Activated T-cell treated with anti-CD3 and anti-CD28 coated beads for 48 hours (primary cell): ENCODE results near the gene PNPLA7.
"Not testable (repeated sequence)": the region's sequence is repeated elsewhere in the genome, so short reads cannot be mapped to it uniquely, and the experiment has no call there.

Experiments
- DNase-seq: peaks from one replicate; pipeline ENCODE4 v3.0.0-alpha.2; 2020; ENCODE audit warnings: low read depth

PNPLA7 gene

GRCh38 chr9:137460363-137461315, 89.6 kb downstream of the PNPLA7 start:
- no peak for DNase-seq

GRCh38 chr9:137459601-137460362, 90.4 kb downstream of the PNPLA7 start:
- DNase-seq = no peak

- peak; percentile 97 for DNase-seq
Observed at GRCh38 chr9:137459152-137459600, 91.0 kb downstream of the PNPLA7 start, which contains the start of gene NSMF. NSMF (minus strand) TSS chr9:137459334; CDS start chr9:137459102, 232 bp downstream.

- DNase-seq = no peak
Observed at GRCh38 chr9:137458194-137459151, 91.7 kb downstream of the PNPLA7 start.

GRCh38 chr9:137457406-137458193, 92.6 kb downstream of the PNPLA7 start:
- no peak for DNase-seq

DNA sequence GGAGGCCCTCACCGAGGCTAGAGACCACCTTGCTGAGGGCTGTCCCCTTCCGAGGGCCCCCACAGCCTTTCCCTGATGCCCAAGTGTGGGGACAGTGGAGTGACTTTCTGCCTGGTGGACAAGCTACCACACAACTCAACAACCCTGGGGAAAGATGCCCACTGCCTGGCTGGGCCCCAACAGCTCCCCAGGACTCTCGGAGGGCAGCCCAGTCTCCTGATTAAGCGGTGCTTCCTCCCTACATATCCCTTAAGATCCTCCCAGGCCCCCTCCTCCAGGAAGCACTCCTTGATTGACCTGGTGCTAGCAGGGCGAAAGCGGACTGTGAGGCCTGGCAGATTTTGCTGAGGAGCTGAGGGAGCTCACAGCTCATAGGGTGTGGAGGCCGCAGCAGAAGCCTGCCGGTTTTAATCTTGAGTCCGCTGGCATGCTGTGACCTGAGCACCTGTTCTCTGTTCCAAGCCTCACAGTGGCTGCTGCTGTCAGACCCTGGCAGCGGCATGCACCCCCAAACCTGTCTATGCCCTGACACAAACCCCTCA, 93.3 kb downstream of the PNPLA7 start:
- DNase-seq = no peak

- DNase-seq = no peak
Observed at GRCh38 chr9:137456061-137456863, 93.9 kb downstream of the PNPLA7 start.

- no peak for DNase-seq
Observed at GRCh38 chr9:137455359-137455991, 94.7 kb downstream of the PNPLA7 start.

DNA sequence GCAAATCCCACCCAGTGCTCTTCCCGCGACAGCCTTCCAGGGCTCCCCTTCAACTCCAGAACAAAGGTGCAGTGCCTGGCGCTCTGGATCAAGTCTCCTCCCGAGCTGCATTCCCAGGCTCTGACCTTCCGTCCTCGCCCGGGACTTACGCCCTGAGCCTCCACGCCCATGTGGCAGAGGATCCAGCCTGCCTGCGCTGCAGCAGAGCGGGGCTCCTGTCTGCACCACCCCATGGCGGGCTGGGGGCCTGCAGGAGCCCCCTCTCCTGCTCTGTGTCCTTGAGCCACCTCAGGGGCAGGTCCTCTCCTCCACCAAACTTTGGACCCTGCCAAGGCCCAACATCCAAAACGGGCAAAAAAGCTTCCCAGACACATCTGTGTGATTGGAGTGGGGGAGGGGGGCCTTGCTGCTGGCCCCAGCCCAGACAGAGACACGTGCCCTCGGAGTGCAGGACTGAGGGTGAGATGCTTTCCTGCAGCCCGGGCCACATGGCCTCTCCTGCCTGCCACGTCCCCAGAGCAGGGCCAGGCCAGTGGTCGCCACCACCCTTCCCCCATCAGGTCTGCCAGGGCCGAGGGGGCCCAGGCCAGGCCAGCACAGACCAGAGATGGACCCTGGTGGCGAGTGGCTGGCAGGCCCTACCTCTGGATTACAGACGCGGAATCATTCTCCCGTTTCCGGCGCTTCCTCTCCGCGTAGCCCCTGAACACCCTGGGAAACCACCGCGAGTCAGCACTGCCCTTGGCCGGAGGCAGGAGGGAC, 95.4 kb downstream of the PNPLA7 start:
- no peak for DNase-seq

DNA sequence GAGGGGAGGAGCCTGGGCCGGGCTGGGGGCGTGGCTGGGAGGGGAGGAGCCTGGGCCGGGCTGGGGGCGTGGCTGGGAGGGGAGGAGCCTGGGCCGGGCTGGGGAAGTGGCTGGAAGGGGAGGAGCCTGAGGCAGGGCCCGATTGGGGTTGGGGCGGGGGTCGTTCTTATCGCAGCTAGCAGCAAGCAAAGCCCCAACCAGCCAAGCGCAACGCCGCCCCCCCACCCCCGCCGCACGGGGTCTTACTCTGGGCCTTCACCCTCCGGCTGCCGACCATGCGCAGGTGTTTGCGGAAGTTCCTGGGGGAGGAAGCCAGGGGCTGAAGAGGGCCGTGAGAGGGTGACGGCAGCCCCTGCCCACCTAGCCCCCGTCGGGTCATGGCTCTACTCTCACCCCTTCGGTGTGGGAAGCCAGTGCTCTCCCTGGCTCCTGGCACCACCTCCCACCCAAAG, 96.0 kb downstream of the PNPLA7 start:
- no peak for DNase-seq

GRCh38 chr9:137453643-137454081, 96.5 kb downstream of the PNPLA7 start:
- peak; percentile 52 for DNase-seq

DNA sequence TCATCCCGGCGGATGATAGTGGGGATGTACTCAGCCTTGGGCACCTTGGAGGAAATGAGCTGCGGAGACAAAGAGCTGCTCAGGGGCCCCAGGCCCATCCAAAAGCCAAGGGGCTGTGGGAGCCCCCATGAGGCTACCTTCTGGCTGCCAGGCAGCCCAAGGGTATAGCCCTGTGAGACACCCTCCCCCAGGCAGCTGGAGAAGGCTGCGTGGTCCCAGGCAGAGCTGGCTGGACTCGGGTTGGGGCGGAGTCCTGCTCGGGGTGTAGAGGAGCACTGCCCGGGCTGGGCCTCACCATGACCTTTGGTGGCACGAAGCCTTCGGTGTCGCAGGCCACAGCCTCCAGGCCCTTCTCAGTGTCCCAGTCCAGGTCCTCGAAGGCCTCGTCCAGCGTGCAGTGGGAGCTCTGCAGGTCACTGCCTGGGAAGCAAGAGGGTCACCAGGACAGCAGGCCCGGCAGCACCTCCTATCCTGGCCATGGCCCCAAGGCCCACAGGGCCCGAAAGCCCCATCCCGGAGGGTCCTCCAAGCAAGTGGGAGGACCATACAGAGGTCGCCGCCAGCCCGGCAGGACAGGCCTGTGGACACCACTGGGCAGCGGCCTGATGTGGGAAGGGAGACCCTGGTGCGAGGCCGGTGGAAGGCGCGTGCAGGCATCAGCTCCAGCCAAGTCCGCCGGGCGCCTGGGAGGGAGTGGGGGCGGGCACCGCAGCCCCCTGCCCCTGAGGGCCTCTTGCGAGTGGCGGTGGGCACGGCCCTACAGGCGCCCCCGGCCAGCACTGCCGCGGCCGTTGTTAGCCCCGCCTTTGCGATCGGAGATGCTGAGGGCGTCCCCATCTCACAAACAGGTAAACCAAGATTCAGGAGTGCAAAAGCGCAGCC, 97.2 kb downstream of the PNPLA7 start:
- DNase-seq = no peak

- no peak for DNase-seq
Observed at GRCh38 chr9:137452006-137452760, 98.0 kb downstream of the PNPLA7 start.

DNA sequence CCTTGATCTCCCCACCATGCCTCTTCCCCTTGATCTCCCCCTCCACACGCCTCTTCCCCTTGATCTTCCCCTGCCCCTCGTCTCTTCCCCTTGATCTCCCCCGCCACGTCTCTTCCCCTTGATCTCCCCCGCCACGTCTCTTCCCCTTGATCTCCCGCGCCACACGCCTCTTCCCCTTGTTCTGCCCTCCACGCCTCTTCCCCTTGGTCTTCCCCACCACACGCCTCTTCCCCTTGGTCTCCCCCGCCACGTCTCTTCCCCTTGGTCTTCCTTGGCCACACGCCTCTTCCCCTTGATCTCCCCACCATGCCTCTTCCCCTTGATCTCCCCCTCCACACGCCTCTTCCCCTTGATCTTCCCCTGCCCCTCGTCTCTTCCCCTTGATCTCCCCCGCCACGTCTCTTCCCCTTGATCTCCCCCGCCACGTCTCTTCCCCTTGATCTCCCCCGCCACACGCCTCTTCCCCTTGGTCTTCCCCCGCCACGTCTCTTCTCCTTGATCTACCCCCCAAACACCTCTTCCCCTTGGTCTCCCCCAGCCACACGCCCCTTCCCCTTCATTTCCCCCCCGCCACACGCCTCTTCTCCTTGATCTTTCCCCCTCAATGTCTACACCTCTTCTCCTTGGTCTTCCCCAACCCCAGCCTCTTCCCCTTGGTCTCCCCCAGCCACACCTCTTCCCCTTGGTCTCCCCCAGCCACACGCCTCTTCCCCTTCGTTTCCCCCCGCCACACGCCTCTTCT, 98.8 kb downstream of the PNPLA7 start:
- DNase-seq = not testable (repeated sequence)

DNA sequence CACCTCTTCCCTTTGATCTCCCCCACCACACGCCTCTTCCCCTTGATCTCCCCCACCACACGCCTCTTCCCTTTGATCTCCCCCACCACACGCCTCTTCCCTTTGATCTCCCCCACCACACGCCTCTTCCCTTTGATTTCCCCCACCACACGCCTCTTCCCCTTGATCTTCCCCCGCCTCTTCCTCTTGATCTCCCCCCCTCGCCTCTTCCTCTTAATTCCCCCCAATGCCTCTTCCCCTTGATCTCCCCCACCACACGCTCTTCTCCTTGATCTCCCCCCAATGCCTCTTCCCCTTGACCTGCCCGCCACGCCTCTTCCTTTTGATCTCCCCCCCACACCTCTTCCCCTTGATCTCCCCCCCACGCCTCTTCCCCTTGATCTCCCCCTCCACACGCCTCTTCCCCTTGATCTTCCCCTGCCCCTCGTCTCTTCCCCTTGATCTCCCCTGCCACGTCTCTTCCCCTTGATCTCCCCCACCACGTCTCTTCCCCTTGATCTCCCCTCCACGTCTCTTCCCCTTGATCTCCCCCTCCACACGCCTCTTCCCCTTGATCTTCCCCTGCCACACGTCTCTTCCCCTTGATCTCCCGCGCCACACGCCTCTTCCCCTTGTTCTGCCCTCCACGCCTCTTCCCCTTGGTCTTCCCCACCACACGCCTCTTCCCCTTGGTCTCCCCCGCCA, 99.5 kb downstream of the PNPLA7 start:
- not testable (repeated sequence) for DNase-seq
